SK-N-SH (cell line): ENCODE measurements around the gene FRMPD1. TPM values are rescaled to one million over a fixed set of nuclear protein-coding genes. Genes with fewer than 3 reads are reported as not detected.

Experiments
- CTCF ChIA-PET: fragments of 300-600, 350-600 bp; formaldehyde crosslinking; extraction: SDS; loops from one replicate; lab custom pipeline; 2021; lab: Yijun Ruan, JAX
- POLR2A ChIA-PET: fragments of 350-600 bp; sonication (Branson Sonifier 250); formaldehyde crosslinking; extraction: SDS; loops from one replicate; lab custom pipeline; 2020; ENCODE audit warnings: antibody characterized with exemption, inconsistent platforms; lab: Yijun Ruan, JAX
- DNase-seq: peaks from one replicate; pipeline ENCODE4 v3.0.0; 2012
- H2AFZ ChIP-seq: fragments of 200-600 bp; sonication (generic); 2 replicates; pipeline ENCODE4 v1.8.1; 2016; ENCODE audit warnings: antibody characterized with exemption, mild to moderate bottlenecking, low read depth
- H3F3A ChIP-seq: fragments of 200-600 bp; sonication (generic); replicated peaks from 2 replicates; pipeline ENCODE3; 2016; ENCODE audit warnings: antibody characterized with exemption, mild to moderate bottlenecking; ENCODE audit not compliant: insufficient read depth
- H3K27ac ChIP-seq, 2 experiments: fragments of 200-500 bp in 1 of 2; fragments of 200-600 bp in 1 of 2; sonication (Bioruptor generic) in 1 of 2; sonication (generic), shearing (Covaris generic) in 1 of 2; 2 replicates each; pipeline versions ENCODE4 v1.5.1 to v1.6.1; 2014 to 2016; ENCODE audit warnings: low read depth in 2 of 2, inconsistent platforms in 1 of 2, low read length in 1 of 2, mild to moderate bottlenecking in 1 of 2, mixed read lengths in 1 of 2
- H3K27me3 ChIP-seq: fragments of 200-600 bp; sonication (generic), shearing (Covaris generic); 2 replicates; pipeline ENCODE4 v1.6.1; 2016; ENCODE audit warnings: mixed run types; ENCODE audit not compliant: insufficient read depth
- H3K36me3 ChIP-seq, 2 experiments: fragments of 200-500 bp in 1 of 2; fragments of 200-600 bp in 1 of 2; sonication (Bioruptor generic) in 1 of 2; sonication (generic) in 1 of 2; replicated peaks in 1 of 2; 2 replicates each; pipeline versions ENCODE3 to v1.5.1; 2014 to 2016; ENCODE audit warnings: low read length in 1 of 2, mild to moderate bottlenecking in 1 of 2; ENCODE audit not compliant: insufficient read depth in 2 of 2, control insufficient read depth in 1 of 2
- H3K4me1 ChIP-seq, 2 experiments: fragments of 200-500 bp in 1 of 2; fragments of 200-600 bp in 1 of 2; sonication (Bioruptor generic) in 1 of 2; sonication (generic), shearing (Covaris generic) in 1 of 2; 2 replicates each; pipeline versions ENCODE4 v1.5.1 to v1.6.1; 2014 to 2016; ENCODE audit warnings: low read depth in 1 of 2, low read length in 1 of 2, mixed run types in 1 of 2; ENCODE audit not compliant: insufficient read depth in 2 of 2, control insufficient read depth in 1 of 2
- H3K4me2 ChIP-seq: fragments of 200-600 bp; sonication (generic), shearing (Covaris generic); 2 replicates; pipeline ENCODE4 v1.6.1; 2017; ENCODE audit warnings: mixed run types
- H3K4me3 ChIP-seq, 2 experiments: fragments of 200-500 bp in 1 of 2; fragments of 200-600 bp in 1 of 2; sonication (Bioruptor generic) in 1 of 2; sonication (generic), shearing (Covaris generic) in 1 of 2; 2 replicates each; pipeline versions ENCODE4 v1.5.1 to v1.8.1; 2014 to 2016; ENCODE audit warnings: low read depth in 2 of 2, inconsistent platforms in 1 of 2, low read length in 1 of 2, mild to moderate bottlenecking in 1 of 2, mixed read lengths in 1 of 2, moderate library complexity in 1 of 2
- H3K79me2 ChIP-seq: fragments of 200-600 bp; sonication (generic); 2 replicates; pipeline ENCODE4 v1.8.1; 2017; ENCODE audit warnings: mild to moderate bottlenecking; ENCODE audit not compliant: insufficient read depth
- H3K9ac ChIP-seq: fragments of 200-600 bp; sonication (generic); 2 replicates; pipeline ENCODE4 v1.6.1; 2017; ENCODE audit warnings: mixed run types
- H3K9me2 ChIP-seq: fragments of 200-600 bp; sonication (generic); 2 replicates; pipeline ENCODE4 v1.6.1; 2017; ENCODE audit warnings: mixed run types
- H3K9me3 ChIP-seq: fragments of 200-600 bp; sonication (generic); 2 replicates; pipeline ENCODE4 v1.6.1; 2017; ENCODE audit warnings: mixed run types, mild to moderate bottlenecking, moderate library complexity
- H4K20me1 ChIP-seq: fragments of 200-600 bp; sonication (generic); 2 replicates; pipeline ENCODE4 v1.6.1; 2017; ENCODE audit warnings: mild to moderate bottlenecking, mixed run types; ENCODE audit not compliant: insufficient read depth
- CHD2 ChIP-seq: fragments of 150-350 bp; IDR thresholded peaks from 2 replicates; pipeline ENCODE4 v1.6.1; 2018; ENCODE audit warnings: low read length; ENCODE audit not compliant: partially characterized antibody
- CTCF ChIP-seq: fragments of 200-600 bp; sonication (generic); IDR thresholded peaks from 2 replicates; pipeline ENCODE4 v1.6.1; 2017; ENCODE audit warnings: antibody characterized with exemption, mild to moderate bottlenecking, moderate library complexity
- EP300 ChIP-seq, 2 experiments: IDR thresholded peaks; 2 replicates each; pipeline versions ENCODE4 v1.4.0 to v1.6.1; 2012; ENCODE audit warnings: borderline replicate concordance in 1 of 2, low read depth in 1 of 2, low read length in 1 of 2
- EZH2phosphoT487 ChIP-seq: fragments of 200-600 bp; sonication (generic); IDR thresholded peaks from 2 replicates; pipeline ENCODE4 v1.6.1; 2017; ENCODE audit warnings: low read depth, mixed run types, mild to moderate bottlenecking, antibody characterized with exemption, moderate library complexity, borderline replicate concordance
- FOSL2 ChIP-seq: IDR thresholded peaks from 2 replicates; pipeline ENCODE4 v1.4.0; 2012; ENCODE audit warnings: low read depth, mild to moderate bottlenecking, moderate library complexity, borderline replicate concordance
- FOXM1 ChIP-seq: IDR thresholded peaks from 2 replicates; pipeline ENCODE4 v1.4.0; 2012; ENCODE audit warnings: low read depth, mild to moderate bottlenecking
- GABPA ChIP-seq: IDR thresholded peaks from 2 replicates; pipeline ENCODE4 v1.4.0; 2012; ENCODE audit warnings: low read depth, mild to moderate bottlenecking
- JUND ChIP-seq: IDR thresholded peaks from 2 replicates; pipeline ENCODE4 v1.4.0; 2012
- MXI1 ChIP-seq: IDR thresholded peaks from 2 replicates; pipeline ENCODE4 v1.6.1; 2012; ENCODE audit warnings: mild to moderate bottlenecking, low read depth, low read length, improper control_type of control experiment
- NRF1 ChIP-seq: IDR thresholded peaks from 2 replicates; pipeline ENCODE4 v1.6.1; 2012; ENCODE audit warnings: low read depth, mild to moderate bottlenecking, low read length
- RCOR1 ChIP-seq: fragments of 150-350 bp; IDR thresholded peaks from 2 replicates; pipeline ENCODE4 v1.6.1; 2017; ENCODE audit warnings: antibody characterized with exemption, low read length
- RFX5 ChIP-seq: IDR thresholded peaks from 2 replicates; pipeline ENCODE4 v1.6.1; 2012; ENCODE audit warnings: mild to moderate bottlenecking, improper control_type of control experiment, low read length
- SIN3A ChIP-seq: IDR thresholded peaks from 2 replicates; pipeline ENCODE4 v1.6.1; 2012; ENCODE audit warnings: low read depth, mild to moderate bottlenecking, low read length, moderate library complexity, borderline replicate concordance
- TAF1 ChIP-seq: IDR thresholded peaks from 2 replicates; pipeline ENCODE4 v1.6.1; 2012; ENCODE audit warnings: low read depth, mild to moderate bottlenecking, low read length, moderate library complexity, borderline replicate concordance
- TCF12 ChIP-seq: IDR thresholded peaks from 2 replicates; pipeline ENCODE4 v1.4.0; 2012
- YY1 ChIP-seq: IDR thresholded peaks from 2 replicates; pipeline ENCODE4 v1.4.0; 2012; ENCODE audit warnings: low read depth, mild to moderate bottlenecking
- WGBS: methylation state at CpG from one replicate; pipeline ENCODE4 v1.1.6; 2017; ENCODE audit warnings: low lambda C conversion rate; 5-methylcytosine and 5-hydroxymethylcytosine counted together
- polyA plus RNA-seq, 3 experiments: library from polyadenylated mRNA; depleted of rRNA; stranded (reverse); fragments of >200 nt; gene quantifications; 2 replicates each; pipeline ENCODE4 v1.2.3, GENCODE V29; 2012
- TF ChIP-seq, protein P1 (sequence below): IDR thresholded peaks from 2 replicates; pipeline ENCODE4 v1.6.1; 2012; ENCODE audit warnings: mild to moderate bottlenecking, low read depth, low read length, moderate library complexity

The FRMPD1 gene
- polyA plus RNA-seq, 1 of the 3 experiments (the other 2 are of a cell fraction), result not detected

DNA sequence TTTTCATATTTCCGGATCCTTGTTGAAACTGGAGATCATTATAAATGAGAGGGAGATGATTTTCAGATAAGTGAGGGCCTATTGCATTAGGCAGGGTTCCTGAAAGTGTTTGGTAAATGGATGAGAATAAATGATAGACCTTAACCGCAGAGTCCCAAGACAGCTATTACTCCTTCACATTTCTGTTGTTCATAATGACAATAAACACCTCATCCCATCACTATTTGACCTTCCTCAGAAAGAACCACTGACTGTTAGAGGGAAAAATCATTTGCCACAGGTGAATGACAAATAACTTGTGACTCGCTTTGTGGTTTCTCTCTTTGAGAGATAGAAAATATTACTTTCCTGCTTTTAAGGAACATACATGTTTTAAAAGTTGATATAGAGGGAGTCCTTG is 55.5 kb downstream of the FRMPD1 start:
- Histone ChIP-seq H3K36me3 (no peaks in the 10 kb centered on the region), H3K27me3 (no peaks in the 10 kb centered on the region; the same call in 1 of the 2 replicates), H2AFZ (no peak overlapping the region), H3K4me3 (no peak overlapping the region), H4K20me1 (no peaks in the 10 kb centered on the region), H3K4me2 (no peak overlapping the region), H3F3A (no peaks in the 10 kb centered on the region), H3K9me2 (no peaks in the 10 kb centered on the region), H3K27ac (no peak overlapping the region), H3K9ac (no peak overlapping the region), H3K4me1 (no peaks in the 10 kb centered on the region), H3K9me3 (no peaks in the 10 kb centered on the region), H3K79me2 (no peaks in the 10 kb centered on the region)
- ChIA-PET POLR2A (no interaction called here), CTCF (interaction anchor here (1.0 to 1.3 kb wide), 2 partner anchors 10 kb away, joined by 3 to 4 read pairs; no protein-coding TSS in a partner anchor)
- TF ChIP-seq RFX5, result no peak
- TF ChIP-seq SIN3A, result no peak
- no peak for TF ChIP-seq GABPA
- TF ChIP-seq FOSL2, result no peak
- no peak for TF ChIP-seq TAF1
- no peak for TF ChIP-seq MXI1
- TF ChIP-seq EP300 (IDR thresholded peaks at IDR 0.05; ENCODE audit: borderline replicate concordance in 1 of 2, low read depth in 1 of 2, low read length in 1 of 2), result no peak
- TF ChIP-seq FOXM1, result no peak
- no peak for TF ChIP-seq RCOR1
- no peak for TF ChIP-seq TCF12
- TF ChIP-seq NRF1, result no peak
- no peak for TF ChIP-seq EZH2phosphoT487
- TF ChIP-seq, protein P1, sequence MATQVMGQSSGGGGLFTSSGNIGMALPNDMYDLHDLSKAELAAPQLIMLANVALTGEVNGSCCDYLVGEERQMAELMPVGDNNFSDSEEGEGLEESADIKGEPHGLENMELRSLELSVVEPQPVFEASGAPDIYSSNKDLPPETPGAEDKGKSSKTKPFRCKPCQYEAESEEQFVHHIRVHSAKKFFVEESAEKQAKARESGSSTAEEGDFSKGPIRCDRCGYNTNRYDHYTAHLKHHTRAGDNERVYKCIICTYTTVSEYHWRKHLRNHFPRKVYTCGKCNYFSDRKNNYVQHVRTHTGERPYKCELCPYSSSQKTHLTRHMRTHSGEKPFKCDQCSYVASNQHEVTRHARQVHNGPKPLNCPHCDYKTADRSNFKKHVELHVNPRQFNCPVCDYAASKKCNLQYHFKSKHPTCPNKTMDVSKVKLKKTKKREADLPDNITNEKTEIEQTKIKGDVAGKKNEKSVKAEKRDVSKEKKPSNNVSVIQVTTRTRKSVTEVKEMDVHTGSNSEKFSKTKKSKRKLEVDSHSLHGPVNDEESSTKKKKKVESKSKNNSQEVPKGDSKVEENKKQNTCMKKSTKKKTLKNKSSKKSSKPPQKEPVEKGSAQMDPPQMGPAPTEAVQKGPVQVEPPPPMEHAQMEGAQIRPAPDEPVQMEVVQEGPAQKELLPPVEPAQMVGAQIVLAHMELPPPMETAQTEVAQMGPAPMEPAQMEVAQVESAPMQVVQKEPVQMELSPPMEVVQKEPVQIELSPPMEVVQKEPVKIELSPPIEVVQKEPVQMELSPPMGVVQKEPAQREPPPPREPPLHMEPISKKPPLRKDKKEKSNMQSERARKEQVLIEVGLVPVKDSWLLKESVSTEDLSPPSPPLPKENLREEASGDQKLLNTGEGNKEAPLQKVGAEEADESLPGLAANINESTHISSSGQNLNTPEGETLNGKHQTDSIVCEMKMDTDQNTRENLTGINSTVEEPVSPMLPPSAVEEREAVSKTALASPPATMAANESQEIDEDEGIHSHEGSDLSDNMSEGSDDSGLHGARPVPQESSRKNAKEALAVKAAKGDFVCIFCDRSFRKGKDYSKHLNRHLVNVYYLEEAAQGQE, result no peak
- no peak for TF ChIP-seq YY1
- TF ChIP-seq JUND, result no peak
- TF ChIP-seq CTCF, result no peak
- TF ChIP-seq CHD2, result no peak
- no peak for DNase-seq
- WGBS, result 63% methylated on average over 3 of the region's 3 CpGs
